Measurements from ENCODE around the gene CHD1.
"Not testable (repeated sequence)": the region's sequence is repeated elsewhere in the genome, so short reads cannot be mapped to it uniquely, and the experiment has no call there.

CHD1 gene

DNA sequence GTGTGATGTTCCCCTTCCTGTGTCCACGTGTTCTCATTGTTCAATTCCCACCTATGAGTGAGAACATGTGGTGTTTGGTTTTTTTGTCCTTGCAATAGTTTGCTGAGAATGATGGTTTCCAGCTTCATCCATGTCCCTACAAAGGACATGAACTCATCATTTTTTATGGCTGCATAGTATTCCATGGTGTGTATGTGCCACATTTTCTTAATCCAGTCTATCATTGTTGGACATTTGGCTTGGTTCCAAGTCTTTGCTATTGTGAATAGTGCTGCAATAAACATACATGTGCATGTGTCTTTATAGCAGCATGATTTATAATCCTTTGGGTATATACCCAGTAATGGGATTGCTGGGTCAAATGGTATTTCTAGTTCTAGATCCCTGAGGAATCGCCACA is 26.7 kb upstream of the CHD1 start:
- H3K4me3 Mint-ChIP-seq, DNase-seq: not testable (repeated sequence)

DNA sequence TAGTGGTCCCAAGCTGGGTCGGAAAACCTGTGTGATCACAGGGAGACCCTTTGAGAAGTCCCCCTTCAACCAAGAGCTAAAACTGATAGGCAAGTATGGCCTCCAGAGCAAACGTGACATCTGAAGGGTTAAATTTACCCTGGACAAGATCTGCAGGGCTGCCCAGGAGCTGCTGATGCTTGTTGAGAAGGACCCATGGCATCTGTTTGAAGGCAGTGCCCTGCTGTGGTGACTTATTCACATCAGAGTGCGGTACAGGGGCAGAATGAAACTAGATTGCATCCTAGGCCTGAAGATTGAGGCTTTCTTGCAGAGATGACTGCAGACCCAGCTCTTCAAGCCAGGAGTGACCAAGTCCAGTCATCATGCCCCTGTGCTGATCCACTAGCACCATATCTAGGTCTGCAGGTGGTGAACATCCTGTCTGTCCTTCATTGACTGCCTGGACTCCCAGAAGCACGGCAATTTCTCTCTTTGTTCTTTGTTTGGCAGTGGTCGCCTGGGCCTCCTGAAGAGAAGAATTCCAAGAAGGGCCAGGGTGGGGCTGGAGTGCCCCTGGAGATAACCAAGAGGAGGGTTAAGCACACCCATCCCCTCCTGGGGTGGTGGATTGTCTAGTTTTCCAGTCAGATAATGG is 25.7 kb upstream of the CHD1 start:
- Mint-ChIP-seq H3K27me3 (peaks cover 6% of the 10 kb centered on the region), H3K9me3 (peaks cover 1% of the 10 kb centered on the region), H3K4me1 (no peaks in the 10 kb centered on the region), H3K27ac (no peak overlapping the region), H3K4me3 (no peak overlapping the region), H3K36me3 (no peaks in the 10 kb centered on the region)
- CTCF ChIA-PET = no interaction called here
- DNase-seq = no peak

More for the DNA sequence above, 26.7 kb upstream of the CHD1 start:
- H3K4me1 Mint-ChIP-seq, H3K27ac Mint-ChIP-seq, CTCF ChIA-PET, H3K27me3 Mint-ChIP-seq, H3K36me3 Mint-ChIP-seq, H3K9me3 Mint-ChIP-seq: not testable (repeated sequence)

DNA sequence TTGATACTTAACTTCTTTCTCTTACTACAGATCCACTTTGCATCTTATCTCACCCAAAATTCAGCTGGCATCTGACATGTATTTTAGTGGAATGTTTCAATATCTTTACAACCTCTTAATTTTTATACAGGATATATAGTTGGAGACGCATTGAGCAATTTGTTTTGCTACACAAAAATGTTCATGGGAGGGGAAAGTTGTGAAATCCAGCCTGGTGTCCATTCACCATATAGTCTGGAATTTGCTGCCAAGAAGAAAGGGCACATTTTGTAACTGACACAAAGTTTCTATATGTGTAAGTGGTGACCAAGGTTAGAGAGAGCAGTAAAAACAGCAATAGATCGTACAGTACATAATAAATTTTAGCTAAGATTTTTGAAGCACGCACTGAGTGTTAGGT is 14.0 kb upstream of the CHD1 start:
- H3K36me3 Mint-ChIP-seq = no peaks in the 10 kb centered on the region
- no peak overlapping the region for H3K4me3 Mint-ChIP-seq
- no peak for DNase-seq
- CTCF ChIA-PET = interaction anchor here (0.8 kb wide), 1 partner anchor 738 kb away, joined by 3 read pairs; no protein-coding TSS in a partner anchor
- H3K4me1 Mint-ChIP-seq = no peaks in the 10 kb centered on the region
- no peak overlapping the region for H3K27ac Mint-ChIP-seq
- no peaks in the 10 kb centered on the region for H3K9me3 Mint-ChIP-seq
- H3K27me3 Mint-ChIP-seq = no peaks in the 10 kb centered on the region

DNA sequence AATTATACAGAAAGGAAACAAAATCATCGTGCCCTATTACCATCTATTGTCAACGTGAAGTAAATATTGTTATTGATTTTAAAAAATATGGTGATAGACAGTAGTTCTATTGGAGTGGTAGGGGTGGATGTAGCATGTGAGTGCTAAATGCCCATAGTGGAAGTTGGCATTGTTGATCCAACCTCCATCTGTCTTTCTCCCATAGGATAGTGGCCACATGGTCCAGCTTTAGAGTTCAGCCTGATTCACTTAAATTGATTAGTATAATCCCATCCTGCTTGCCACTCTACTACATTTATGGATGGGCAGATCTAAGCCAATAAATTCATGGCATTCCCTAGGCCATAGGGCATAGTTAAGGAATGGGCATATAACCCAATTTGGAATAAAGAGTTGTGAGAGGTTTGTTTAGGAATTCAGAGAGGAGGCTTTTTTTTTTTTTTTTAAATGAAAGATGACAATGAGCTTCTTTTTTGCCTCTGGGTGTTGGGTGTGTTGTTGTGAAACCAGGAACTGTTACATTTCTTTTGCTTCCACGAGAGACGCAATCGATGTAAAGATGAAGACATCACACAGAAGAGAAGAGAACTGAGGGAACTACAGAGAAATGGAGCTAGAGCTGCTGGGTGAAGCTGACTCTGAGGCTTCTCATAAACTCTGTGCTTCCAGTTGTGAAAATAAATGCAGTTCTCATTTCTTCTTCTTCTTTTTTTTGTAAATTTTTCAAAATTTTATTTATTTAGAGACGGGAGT is 12.5 kb upstream of the CHD1 start:
- Mint-ChIP-seq H3K36me3 (no peaks in the 10 kb centered on the region), H3K27me3 (no peaks in the 10 kb centered on the region), H3K9me3 (no peaks in the 10 kb centered on the region), H3K27ac (no peak overlapping the region), H3K4me1 (no peaks in the 10 kb centered on the region), H3K4me3 (no peak overlapping the region)
- CTCF ChIA-PET = no interaction called here
- DNase-seq = no peak

DNA sequence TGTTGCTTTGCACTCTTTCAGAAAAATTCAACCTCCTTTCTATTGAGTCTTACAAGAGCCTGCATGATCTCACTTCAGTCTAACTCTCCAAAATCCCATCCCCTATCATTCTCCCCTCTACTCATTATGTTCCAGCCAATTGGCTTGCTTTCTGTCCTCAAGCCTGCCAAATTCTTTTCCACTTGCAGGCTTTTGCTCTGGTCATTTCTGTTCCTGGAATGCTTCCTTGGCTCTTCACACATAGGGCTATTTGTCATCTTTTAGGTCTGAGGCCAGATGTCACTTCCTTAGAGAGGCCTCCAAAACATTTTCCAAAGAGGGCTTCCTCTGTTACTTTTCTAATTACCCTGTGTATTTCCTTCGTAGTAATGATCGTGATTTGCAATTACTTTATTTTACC is 11.8 kb upstream of the CHD1 start:
- no peak overlapping the region for H3K4me3 Mint-ChIP-seq
- no peaks in the 10 kb centered on the region for H3K4me1 Mint-ChIP-seq
- H3K9me3 Mint-ChIP-seq = no peaks in the 10 kb centered on the region
- DNase-seq = no peak
- no peaks in the 10 kb centered on the region for H3K36me3 Mint-ChIP-seq
- no peaks in the 10 kb centered on the region for H3K27me3 Mint-ChIP-seq
- H3K27ac Mint-ChIP-seq = no peak overlapping the region
- CTCF ChIA-PET = interaction anchor here (0.8 kb wide), 1 partner anchor 42 kb away, joined by 3 read pairs; no protein-coding TSS in a partner anchor

DNA sequence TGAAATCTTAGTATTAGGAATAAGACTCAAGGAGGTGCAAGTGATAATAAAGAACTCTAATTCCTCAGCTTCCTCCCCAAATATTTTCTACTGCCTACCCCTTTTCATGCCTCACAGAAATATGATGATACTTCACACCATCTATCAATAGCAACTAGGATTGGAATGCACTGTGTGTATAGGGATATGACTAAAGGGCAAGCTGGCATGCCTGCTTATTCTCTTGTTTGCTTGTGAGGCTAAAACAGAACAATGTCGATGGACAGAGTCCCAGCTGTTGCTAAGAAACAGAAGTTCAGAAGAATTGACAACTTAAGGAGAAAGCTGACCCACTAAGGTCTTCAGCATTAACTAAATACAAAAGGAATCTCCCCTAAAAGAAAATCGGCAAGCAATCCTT is 9.7 kb upstream of the CHD1 start:
- H3K9me3 Mint-ChIP-seq = no peaks in the 10 kb centered on the region
- H3K4me3 Mint-ChIP-seq = no peak overlapping the region
- CTCF ChIA-PET = interaction anchor here (1.1 kb wide), 1 partner anchor 17 kb away, joined by 3 read pairs; no protein-coding TSS in a partner anchor
- H3K27ac Mint-ChIP-seq = no peak overlapping the region
- H3K27me3 Mint-ChIP-seq = no peaks in the 10 kb centered on the region
- peaks cover 5% of the 10 kb centered on the region for H3K36me3 Mint-ChIP-seq
- no peak for DNase-seq
- H3K4me1 Mint-ChIP-seq = peaks cover 12% of the 10 kb centered on the region

DNA sequence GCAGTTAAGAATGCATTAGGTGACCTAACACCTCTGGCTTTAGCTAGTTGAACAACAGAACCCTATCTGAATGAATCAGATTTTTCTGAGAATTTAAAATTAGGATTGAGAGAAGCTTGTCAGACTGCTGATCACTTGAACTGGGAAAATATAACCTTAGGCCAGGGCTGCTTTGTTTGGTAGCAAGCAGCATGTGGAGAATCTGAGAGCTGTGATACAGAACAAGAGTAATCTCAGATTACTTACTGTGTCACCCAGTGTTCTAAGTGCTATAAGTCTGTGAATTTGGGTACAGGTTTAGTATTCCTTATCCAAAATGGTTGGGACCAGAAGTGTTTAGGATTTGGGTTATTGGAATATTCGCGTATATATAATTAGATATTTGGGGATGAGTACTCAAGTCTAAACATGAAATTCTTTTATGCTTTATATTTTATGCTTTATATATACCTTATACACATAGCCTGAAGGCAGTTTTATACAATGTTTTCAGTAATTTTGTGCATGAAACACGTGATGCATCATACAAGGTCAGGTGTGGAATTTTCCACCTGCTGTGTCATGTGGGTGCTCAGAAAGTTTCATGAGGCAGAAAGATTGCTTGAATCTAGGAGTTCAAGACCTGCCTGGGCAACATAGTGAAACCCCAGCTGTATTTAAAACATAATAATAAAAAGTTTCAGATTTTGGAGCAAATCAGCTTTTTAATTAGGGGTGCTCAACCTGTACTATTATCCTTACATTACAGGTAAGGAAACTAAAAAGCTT is 8.3 kb upstream of the CHD1 start:
- Mint-ChIP-seq H3K4me1 (peaks cover 24% of the 10 kb centered on the region), H3K27ac (no peak overlapping the region), H3K9me3 (no peaks in the 10 kb centered on the region)

DNA sequence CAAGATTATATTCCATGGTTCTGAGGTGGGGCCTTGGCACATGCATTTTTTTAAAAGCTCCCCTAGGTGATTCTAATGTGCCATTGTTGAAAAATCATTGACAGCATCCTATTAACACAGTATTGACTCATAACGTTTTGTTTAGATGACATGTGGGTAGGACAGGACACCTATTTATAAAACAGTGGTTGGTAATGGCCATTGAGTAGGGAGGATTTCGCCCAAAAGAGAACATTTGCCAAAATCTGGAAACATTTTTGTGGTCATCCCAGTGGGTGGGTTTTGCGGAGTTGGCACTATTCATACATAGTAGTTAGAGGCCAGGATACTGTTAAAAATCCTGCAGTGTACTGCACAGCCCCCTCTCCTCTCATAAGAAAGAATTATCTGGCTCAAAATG is 6.4 kb upstream of the CHD1 start:
- Mint-ChIP-seq H3K4me1 (peaks cover 38% of the 10 kb centered on the region), H3K9me3 (no peaks in the 10 kb centered on the region), H3K27me3 (no peaks in the 10 kb centered on the region), H3K36me3 (peaks cover 22% of the 10 kb centered on the region), H3K4me3 (no peak overlapping the region), H3K27ac (no peak overlapping the region)
- CTCF ChIA-PET = interaction anchor here (1.3 kb wide), 1 partner anchor 22 kb away, joined by 3 read pairs; no protein-coding TSS in a partner anchor
- no peak for DNase-seq

More for the DNA sequence above, 8.3 kb upstream of the CHD1 start:
- Mint-ChIP-seq H3K27me3 (no peaks in the 10 kb centered on the region), H3K4me3 (no peak overlapping the region), H3K36me3 (peaks cover 13% of the 10 kb centered on the region)
- CTCF ChIA-PET = no interaction called here
- DNase-seq = no peak

DNA sequence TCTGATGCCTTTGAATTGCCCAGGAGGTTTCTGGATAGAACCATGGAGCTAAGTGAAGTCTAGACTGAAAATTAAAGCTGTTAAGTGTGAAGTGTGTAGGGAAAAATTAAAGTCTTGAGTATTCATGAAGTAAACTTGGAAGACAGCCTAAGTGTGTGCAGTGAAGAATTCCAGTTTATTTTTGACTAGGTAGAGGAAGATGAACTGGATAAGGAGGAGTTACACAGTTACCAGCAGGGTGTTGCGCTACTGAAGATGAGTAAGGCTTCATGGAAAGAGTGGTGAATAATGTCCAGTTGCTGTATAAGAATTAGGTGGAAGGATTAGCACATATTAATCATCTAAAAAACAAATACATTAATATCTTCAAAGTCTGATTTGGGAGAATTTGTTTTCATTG is 5.7 kb upstream of the CHD1 start:
- DNase-seq = no peak
- CTCF ChIA-PET = interaction anchor here (0.8 to 1.3 kb wide), 3 partner anchors 11 to 98 kb away, joined by 3 read pairs; no protein-coding TSS in a partner anchor
- Mint-ChIP-seq H3K4me3 (no peak overlapping the region), H3K4me1 (peaks cover 44% of the 10 kb centered on the region), H3K9me3 (no peaks in the 10 kb centered on the region), H3K36me3 (peaks cover 27% of the 10 kb centered on the region), H3K27me3 (no peaks in the 10 kb centered on the region), H3K27ac (peak overlapping the region; percentile 5)

DNA sequence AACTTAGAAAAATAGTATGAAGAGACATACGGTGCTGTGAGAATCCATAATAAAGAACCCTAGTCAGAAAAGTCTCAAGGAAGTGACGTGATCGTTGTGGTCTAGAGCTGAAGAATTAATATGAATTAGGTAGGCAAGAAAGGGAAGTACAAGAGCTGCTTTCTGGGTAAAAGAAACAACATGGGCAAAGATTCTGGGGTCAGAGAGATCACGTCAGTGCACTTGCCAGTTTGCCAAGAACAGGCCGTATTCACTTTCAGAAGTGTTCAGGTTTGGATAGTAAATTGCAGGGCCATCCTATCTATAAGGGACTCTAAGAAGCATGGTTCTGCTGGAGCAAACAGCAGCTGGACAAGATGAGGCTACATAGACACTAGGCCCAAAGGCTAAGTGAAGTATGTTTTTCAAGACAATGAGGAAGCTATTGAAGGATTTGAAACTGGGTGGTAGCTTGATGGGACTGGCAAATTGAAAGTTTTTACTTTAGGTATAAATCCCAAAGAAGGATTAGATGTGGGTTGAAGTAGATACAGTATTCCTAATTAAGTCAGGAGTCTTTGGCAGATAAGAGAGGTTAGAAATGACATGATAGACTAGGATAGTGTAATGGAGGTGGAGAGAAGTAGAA is 4.8 kb upstream of the CHD1 start:
- DNase-seq = peak; percentile 40
- Mint-ChIP-seq H3K4me3 (peak overlapping the region; percentile 34), H3K4me1 (peaks cover 45% of the 10 kb centered on the region), H3K27me3 (peaks cover 7% of the 10 kb centered on the region), H3K36me3 (peaks cover 31% of the 10 kb centered on the region), H3K9me3 (no peaks in the 10 kb centered on the region), H3K27ac (peak overlapping the region; percentile 84)
- CTCF ChIA-PET = interaction anchor here (0.8 to 1.0 kb wide), 2 partner anchors 10 to 99 kb away, joined by 3 read pairs; no protein-coding TSS in a partner anchor

DNA sequence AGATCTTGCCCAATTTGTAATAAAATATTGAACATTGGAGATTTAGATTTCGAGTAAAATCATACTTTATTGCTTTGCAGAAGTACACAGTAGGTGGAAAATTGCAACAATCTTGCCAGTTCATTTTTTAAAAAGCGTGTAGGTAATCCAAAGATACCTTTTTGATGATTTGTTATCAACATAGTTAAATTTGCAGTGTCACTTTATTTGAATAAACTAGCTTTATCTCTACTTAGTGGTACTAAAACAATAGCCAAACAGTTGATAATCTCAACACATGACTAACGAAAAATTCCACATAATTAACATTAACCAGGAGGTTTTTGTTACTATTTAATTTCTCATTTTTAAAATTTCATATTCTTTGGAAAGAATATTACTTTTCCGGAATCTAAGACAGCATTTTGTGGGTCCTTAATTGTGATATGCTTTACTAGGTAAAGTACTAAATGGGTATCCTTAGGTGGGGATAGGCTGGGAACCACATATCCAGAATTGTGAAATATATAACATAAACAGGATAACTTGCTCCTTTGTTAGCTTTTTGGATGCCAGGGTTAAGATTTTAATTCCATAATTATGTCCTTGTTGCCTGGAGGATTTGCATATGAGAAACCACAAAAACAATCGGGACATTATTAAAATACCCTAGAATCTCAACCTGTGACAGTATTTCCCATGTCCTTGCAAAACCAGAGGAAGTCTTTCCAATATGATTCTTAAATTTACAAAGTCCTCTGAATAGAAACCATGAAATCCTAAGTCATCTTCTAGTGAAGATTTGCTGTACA is 2.4 kb upstream of the CHD1 start:
- peak overlapping the region; percentile 96 for H3K4me3 Mint-ChIP-seq
- no peaks in the 10 kb centered on the region for H3K9me3 Mint-ChIP-seq
- H3K27me3 Mint-ChIP-seq = peaks cover 8% of the 10 kb centered on the region
- no peak for DNase-seq
- peaks cover 33% of the 10 kb centered on the region for H3K36me3 Mint-ChIP-seq
- CTCF ChIA-PET = no interaction called here
- peaks cover 53% of the 10 kb centered on the region for H3K4me1 Mint-ChIP-seq
- peak overlapping the region; percentile 100 for H3K27ac Mint-ChIP-seq

DNA sequence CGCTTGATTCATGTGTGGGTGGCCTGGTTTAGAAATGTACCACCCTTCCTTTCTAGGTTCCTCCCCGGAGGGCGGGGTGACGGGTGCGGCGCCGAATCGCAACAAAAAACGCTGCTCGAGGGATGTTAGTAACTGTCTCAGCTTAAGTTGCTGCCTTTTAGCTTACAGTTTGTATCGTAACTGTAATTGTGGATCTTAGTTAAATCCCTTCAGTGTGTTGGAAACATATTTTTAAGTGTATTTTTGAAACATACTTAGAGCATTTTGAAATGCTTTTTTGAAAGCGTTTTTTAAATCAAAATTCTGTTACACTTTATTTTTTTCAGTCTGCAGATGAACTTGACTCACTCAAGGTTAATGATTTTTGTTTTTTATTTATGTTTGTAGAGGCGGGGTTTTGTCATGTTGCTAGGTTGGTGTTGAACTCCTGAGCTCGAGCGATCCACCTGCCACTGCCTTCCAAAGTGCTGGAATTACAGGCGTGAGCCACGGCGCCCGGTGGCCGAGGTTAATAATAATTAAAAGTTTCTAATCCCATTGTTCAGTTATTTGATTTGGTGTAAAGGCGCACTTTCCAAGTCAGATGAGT is 997 bp upstream of the CHD1 start:
- peaks cover 42% of the 10 kb centered on the region for H3K36me3 Mint-ChIP-seq
- H3K27ac Mint-ChIP-seq = peak overlapping the region; percentile 100
- no peaks in the 10 kb centered on the region for H3K9me3 Mint-ChIP-seq
- peaks cover 8% of the 10 kb centered on the region for H3K27me3 Mint-ChIP-seq
- peak overlapping the region; percentile 96 for H3K4me3 Mint-ChIP-seq
- H3K4me1 Mint-ChIP-seq = peaks cover 63% of the 10 kb centered on the region
- CTCF ChIA-PET = interaction anchor here (0.7 to 1.2 kb wide), 3 partner anchors 40 to 103 kb away, joined by 3 read pairs; no protein-coding TSS in a partner anchor
- no peak for DNase-seq
